HCT116 (cell line): Measurements from ENCODE around the gene BTBD6.

ENCODE experiments used
- CTCF ChIP-seq, 3 experiments: fragments of 200-600 bp in 1 of 3; sonication (generic) in 1 of 3; IDR thresholded peaks in 2 of 3; conservative IDR thresholded peaks in 1 of 3; 2 replicates each; pipeline ENCODE4 v1.5.1; 2012 to 2017; ENCODE audit warnings: low read depth in 2 of 3, low read length in 2 of 3, antibody characterized with exemption in 1 of 3, borderline replicate concordance in 1 of 3, control low read depth in 1 of 3, mild to moderate bottlenecking in 1 of 3, mixed read lengths in 1 of 3, mixed run types in 1 of 3, moderate library complexity in 1 of 3; ENCODE audit not compliant: insufficient read depth in 1 of 3
- EGR1 ChIP-seq: IDR thresholded peaks from 2 replicates; pipeline ENCODE4 v1.6.1; 2012; ENCODE audit warnings: low read depth
- ELF1 ChIP-seq: IDR thresholded peaks from 2 replicates; pipeline ENCODE4 v1.6.1; 2012; ENCODE audit warnings: low read depth, borderline replicate concordance
- EZH2 ChIP-seq: fragments of 200-600 bp; sonication (generic); IDR thresholded peaks from 2 replicates; pipeline ENCODE4 v1.6.1; 2017; ENCODE audit warnings: antibody characterized with exemption, mixed run types
- EZH2phosphoT487 ChIP-seq: fragments of 200-600 bp; IDR thresholded peaks from 2 replicates; pipeline ENCODE4 v1.6.1; 2018; ENCODE audit warnings: antibody characterized with exemption, borderline replicate concordance
- JUND ChIP-seq: IDR thresholded peaks from 2 replicates; pipeline ENCODE4 v1.6.1; 2012
- POLR2A ChIP-seq: IDR thresholded peaks from 2 replicates; pipeline ENCODE4 v1.7.0; 2011; ENCODE audit warnings: borderline replicate concordance; ENCODE audit not compliant: insufficient read depth, insufficient read length; ENCODE audit errors: extremely low read depth
- RAD21 ChIP-seq: IDR thresholded peaks from 2 replicates; pipeline ENCODE4 v1.6.1; 2012; ENCODE audit warnings: low read depth, mild to moderate bottlenecking
- SIN3A ChIP-seq: IDR thresholded peaks from 2 replicates; pipeline ENCODE4 v1.6.1; 2012; ENCODE audit warnings: low read depth
- YY1 ChIP-seq: IDR thresholded peaks from 2 replicates; pipeline ENCODE4 v1.6.1; 2011; ENCODE audit warnings: low read length, low read depth, moderate library complexity, mild to moderate bottlenecking; ENCODE audit not compliant: insufficient replicate concordance; ENCODE audit errors: extremely low read depth
- ZNF274 ChIP-seq: fragments of 200-500 bp; sonication (Bioruptor generic); IDR thresholded peaks from 2 replicates; pipeline ENCODE4 v1.6.1; 2014; ENCODE audit warnings: mild to moderate bottlenecking, low read depth, low read length, inconsistent platforms
- TF ChIP-seq, protein P1 (sequence below): IDR thresholded peaks from 2 replicates; pipeline ENCODE4 v1.6.1; 2012

- TF ChIP-seq CTCF (IDR thresholded peaks at IDR 0.05 in 2 of 3, conservative IDR thresholded peaks at IDR 0.05 in 1 of 3; ENCODE audit: borderline replicate concordance in 1 of 3, insufficient read depth in 1 of 3, low read depth in 2 of 3, low read length in 2 of 3) (no peak), SIN3A (no peak), RAD21 (no peak), YY1 (no peak), ZNF274 (no peak), ELF1 (no peak), POLR2A (no peak), EGR1 (no peak), JUND (no peak), EZH2phosphoT487 (no peak), EZH2 (no peak)
- TF ChIP-seq, protein P1, sequence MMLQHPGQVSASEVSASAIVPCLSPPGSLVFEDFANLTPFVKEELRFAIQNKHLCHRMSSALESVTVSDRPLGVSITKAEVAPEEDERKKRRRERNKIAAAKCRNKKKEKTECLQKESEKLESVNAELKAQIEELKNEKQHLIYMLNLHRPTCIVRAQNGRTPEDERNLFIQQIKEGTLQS = no peak
Measured at GRCh38 chr14:105274637-105275036, 26.3 kb downstream of the BTBD6 start.
